LNCAP (cell line): ENCODE data around the gene PKD1L1.

Experiments
- TF ChIP-seq, protein P1 (sequence below): fragments of 450-650 bp; IDR thresholded peaks from 2 replicates; pipeline ENCODE4 v1.5.1; 2017; ENCODE audit warnings: mild to moderate bottlenecking

PKD1L1 gene

GRCh38 chr7:47734287-47734948, 213.8 kb downstream of the PKD1L1 start:
- TF ChIP-seq, protein P1, sequence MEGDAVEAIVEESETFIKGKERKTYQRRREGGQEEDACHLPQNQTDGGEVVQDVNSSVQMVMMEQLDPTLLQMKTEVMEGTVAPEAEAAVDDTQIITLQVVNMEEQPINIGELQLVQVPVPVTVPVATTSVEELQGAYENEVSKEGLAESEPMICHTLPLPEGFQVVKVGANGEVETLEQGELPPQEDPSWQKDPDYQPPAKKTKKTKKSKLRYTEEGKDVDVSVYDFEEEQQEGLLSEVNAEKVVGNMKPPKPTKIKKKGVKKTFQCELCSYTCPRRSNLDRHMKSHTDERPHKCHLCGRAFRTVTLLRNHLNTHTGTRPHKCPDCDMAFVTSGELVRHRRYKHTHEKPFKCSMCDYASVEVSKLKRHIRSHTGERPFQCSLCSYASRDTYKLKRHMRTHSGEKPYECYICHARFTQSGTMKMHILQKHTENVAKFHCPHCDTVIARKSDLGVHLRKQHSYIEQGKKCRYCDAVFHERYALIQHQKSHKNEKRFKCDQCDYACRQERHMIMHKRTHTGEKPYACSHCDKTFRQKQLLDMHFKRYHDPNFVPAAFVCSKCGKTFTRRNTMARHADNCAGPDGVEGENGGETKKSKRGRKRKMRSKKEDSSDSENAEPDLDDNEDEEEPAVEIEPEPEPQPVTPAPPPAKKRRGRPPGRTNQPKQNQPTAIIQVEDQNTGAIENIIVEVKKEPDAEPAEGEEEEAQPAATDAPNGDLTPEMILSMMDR: no peak

DNA sequence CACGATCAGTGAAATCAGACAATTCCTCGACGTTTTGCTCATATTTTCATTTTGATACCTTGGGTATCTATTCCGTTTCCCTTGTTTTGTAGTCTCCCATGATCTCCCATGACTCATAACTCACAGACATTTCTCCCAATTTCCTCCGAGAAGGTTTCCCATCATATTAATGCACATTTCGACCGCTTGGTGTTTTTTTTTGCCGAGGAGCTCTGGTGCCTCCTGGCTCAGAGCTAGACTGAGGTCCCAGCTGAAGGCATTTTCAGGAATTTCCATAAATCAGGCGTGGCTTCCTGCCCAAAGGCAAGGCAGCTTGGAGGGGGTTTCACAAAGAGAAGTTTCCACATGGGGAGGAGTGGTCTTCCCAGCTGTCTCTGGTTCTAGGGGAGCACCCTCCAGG, 218.1 kb downstream of the PKD1L1 start:
- TF ChIP-seq, protein P1: no peak

DNA sequence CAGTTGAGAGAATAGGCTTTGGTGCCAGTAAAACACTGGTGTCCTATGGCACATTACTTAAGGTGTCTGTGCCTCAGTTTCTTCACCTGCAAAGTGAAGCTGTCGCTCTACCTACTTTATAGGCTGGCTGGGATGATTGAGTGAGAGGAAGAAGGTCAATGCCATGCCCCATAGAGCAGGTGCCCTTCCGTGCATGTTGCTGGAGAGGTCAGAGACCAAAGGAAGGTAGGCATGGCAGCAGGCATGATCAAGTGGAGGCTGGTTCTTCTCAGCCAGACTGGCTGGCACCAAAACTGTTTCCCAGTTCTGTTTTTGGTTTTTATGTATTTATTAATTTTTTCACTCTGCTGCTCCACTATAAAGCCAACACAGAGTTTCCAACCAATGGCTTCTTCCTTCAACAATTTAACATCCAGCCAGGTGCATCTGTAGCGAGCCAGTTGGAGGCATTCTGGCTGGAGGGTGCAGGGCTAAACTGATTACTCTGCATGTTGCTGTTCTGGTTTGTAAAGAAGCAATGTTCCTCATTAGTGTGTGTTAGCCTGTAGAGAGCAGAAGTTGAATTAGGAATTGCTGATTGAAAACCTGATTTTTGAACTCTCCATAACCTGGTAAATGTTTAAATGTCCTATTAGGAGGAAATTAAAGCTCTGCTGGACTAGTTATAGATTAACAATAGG, 222.1 kb downstream of the PKD1L1 start:
- TF ChIP-seq, protein P1: no peak

- TF ChIP-seq, protein P1: no peak
Observed at GRCh38 chr7:47725031-47725780, 223.1 kb downstream of the PKD1L1 start.
